WTC11 (cell line): Measurements from ENCODE around the gene ZNF302. TPM values are rescaled to one million over a fixed set of nuclear protein-coding genes. Genes with fewer than 3 reads are reported as not detected.
"Not testable (repeated sequence)": the region's sequence is repeated elsewhere in the genome, so short reads cannot be mapped to it uniquely, and the experiment has no call there.

Experiments used
- ATAC-seq: fragments of 200-7000 bp; cut with Tn5 transposase; 2 replicates; pipeline ENCODE4 v1.10.0; 2021; ENCODE audit warnings: mild to moderate bottlenecking, moderate library complexity
- CTCF ChIA-PET: fragments of 300-600 bp; sonication (Branson Sonifier 250); formaldehyde crosslinking; loops from one replicate; lab custom pipeline; 2021; ENCODE audit warnings: antibody characterized with exemption; lab: Charles Lee
- POLR2A ChIA-PET: fragments of 350-600 bp; sonication (Branson Sonifier 250); formaldehyde crosslinking; loops from one replicate; lab custom pipeline; 2021; ENCODE audit warnings: antibody characterized with exemption; lab: Charles Lee
- DNase-seq: peaks from one replicate; pipeline ENCODE4 v3.0.0; 2021; ENCODE audit warnings: low spot score
- H3K27ac Mint-ChIP-seq: 2 replicates; pipeline ENCODE4 v1.8.0; 2021; ENCODE audit warnings: mixed read lengths
- H3K27me3 Mint-ChIP-seq: 2 replicates; pipeline ENCODE4 v1.8.0; 2021; ENCODE audit warnings: low read depth, mild to moderate bottlenecking, moderate library complexity, mixed read lengths
- H3K36me3 Mint-ChIP-seq: 2 replicates; pipeline ENCODE4 v1.8.0; 2021; ENCODE audit warnings: mixed read lengths
- H3K4me1 Mint-ChIP-seq: 2 replicates; pipeline ENCODE4 v1.8.0; 2022; ENCODE audit warnings: mixed read lengths
- H3K4me3 Mint-ChIP-seq: 2 replicates; pipeline ENCODE4 v1.8.0; 2021; ENCODE audit warnings: mild to moderate bottlenecking, moderate library complexity, mixed read lengths
- H3K9me3 Mint-ChIP-seq: 2 replicates; pipeline ENCODE4 v1.8.0; 2021; ENCODE audit warnings: mixed read lengths
- ATF3 ChIP-seq: sonication (generic); formaldehyde crosslinking; conservative IDR thresholded peaks from 2 replicates; pipeline ENCODE4 v1.8.1; 2022; ENCODE audit warnings: mild to moderate bottlenecking, missing genetic modification reagents
- E2F4 ChIP-seq: sonication (generic); formaldehyde crosslinking; IDR thresholded peaks from 2 replicates; pipeline ENCODE4 v1.8.1; 2022; ENCODE audit warnings: low read depth, mild to moderate bottlenecking, moderate library complexity, missing genetic modification reagents, borderline replicate concordance
- NFYB ChIP-seq: sonication (generic); formaldehyde crosslinking; conservative IDR thresholded peaks from 2 replicates; pipeline ENCODE4 v1.8.0; 2022; ENCODE audit warnings: low read depth, missing genetic modification reagents
- ZNF138 ChIP-seq: sonication (generic); formaldehyde crosslinking; conservative IDR thresholded peaks from 2 replicates; pipeline ENCODE4 v1.8.1; 2022; ENCODE audit warnings: mild to moderate bottlenecking, moderate library complexity, missing genetic modification reagents
- ZNF219 ChIP-seq: sonication (generic); formaldehyde crosslinking; IDR thresholded peaks from 2 replicates; pipeline ENCODE4 v1.8.0; 2023; ENCODE audit warnings: missing genetic modification reagents, mild to moderate bottlenecking, borderline replicate concordance
- total RNA-seq: library from RNA; stranded (reverse); gene quantifications from 3 replicates; pipeline ENCODE4 v1.2.3, GENCODE V29; 2021

ZNF302 gene
- total RNA-seq, 1 experiment from 2014 or later: 23.5 TPM

- ATAC-seq: no peak
- peaks cover 5% of the 10 kb centered on the region for H3K9me3 Mint-ChIP-seq
- no peaks in the 10 kb centered on the region for H3K36me3 Mint-ChIP-seq
- no peak for DNase-seq
- H3K4me3 Mint-ChIP-seq: no peak overlapping the region
- H3K4me1 Mint-ChIP-seq: peaks cover 22% of the 10 kb centered on the region
- no peak for TF ChIP-seq ATF3
- TF ChIP-seq ZNF138 (CRISPR knock-in tag): no peak
- ChIA-PET POLR2A (interaction anchor here (0.7 kb wide), 1 partner anchor 11 kb away, joined by 3 read pairs; the partner anchor contains the start of gene ZNF302), CTCF (interaction anchor here (1.1 kb wide), 1 partner anchor 45 kb away, joined by 3 read pairs; no protein-coding TSS in a partner anchor)
- no peaks in the 10 kb centered on the region for H3K27me3 Mint-ChIP-seq
- H3K27ac Mint-ChIP-seq: no peak overlapping the region; the same call in 1 of the 2 replicates
Observed at GRCh38 chr19:34666200-34666957, 11.1 kb upstream of the ZNF302 start.

GRCh38 chr19:34666958-34667265, 10.6 kb upstream of the ZNF302 start:
- no peaks in the 10 kb centered on the region for H3K36me3 Mint-ChIP-seq
- H3K4me3 Mint-ChIP-seq: peak overlapping the region; percentile 10; the same call in 1 of the 2 replicates
- POLR2A ChIA-PET: interaction anchor here (0.7 kb wide), 1 partner anchor 11 kb away, joined by 3 read pairs; the partner anchor contains the start of gene ZNF302
- H3K4me1 Mint-ChIP-seq: peaks cover 22% of the 10 kb centered on the region
- no peak for TF ChIP-seq E2F4
- no peak for TF ChIP-seq ZNF219 (CRISPR knock-in tag)
- TF ChIP-seq, all 79 proteins: peak for 0
- no peak for DNase-seq
- CTCF ChIA-PET: no interaction called here
- Mint-ChIP-seq H3K9me3 (peaks cover 5% of the 10 kb centered on the region), H3K27me3 (no peaks in the 10 kb centered on the region), H3K27ac (no peak overlapping the region; the same call in 1 of the 2 replicates)
- ATAC-seq: no peak

- CTCF ChIA-PET: interaction anchor here (1.5 kb wide), 1 partner anchor 10 kb away, joined by 5 read pairs; the partner anchor contains the start of gene ZNF302
- H3K4me3 Mint-ChIP-seq: no peak overlapping the region
- peak; percentile 25 for ATAC-seq
Observed at GRCh38 chr19:34667349-34668076, 10.0 kb upstream of the ZNF302 start.

GRCh38 chr19:34668077-34668689, 9.3 kb upstream of the ZNF302 start:
- H3K36me3 Mint-ChIP-seq, DNase-seq, ATAC-seq, H3K27me3 Mint-ChIP-seq, H3K4me3 Mint-ChIP-seq, POLR2A ChIA-PET, H3K9me3 Mint-ChIP-seq, H3K27ac Mint-ChIP-seq: not testable (repeated sequence)
- H3K4me1 Mint-ChIP-seq: peaks cover 18% of the 10 kb centered on the region
- CTCF ChIA-PET: interaction anchor here (1.5 kb wide), 1 partner anchor 9 kb away, joined by 5 read pairs; the partner anchor contains the start of gene ZNF302

More at GRCh38 chr19:34667349-34668076, 10.0 kb upstream of the ZNF302 start:
- DNase-seq: no peak
- peaks cover 22% of the 10 kb centered on the region for H3K4me1 Mint-ChIP-seq
- no peaks in the 10 kb centered on the region for H3K36me3 Mint-ChIP-seq
- H3K27ac Mint-ChIP-seq: no peak overlapping the region
- H3K27me3 Mint-ChIP-seq: no peaks in the 10 kb centered on the region
- no peak for TF ChIP-seq E2F4
- TF ChIP-seq, all 79 proteins: peak for 0
- POLR2A ChIA-PET: interaction anchor here (0.7 kb wide), 1 partner anchor 10 kb away, joined by 3 read pairs; the partner anchor contains the start of gene ZNF302
- peaks cover 4% of the 10 kb centered on the region for H3K9me3 Mint-ChIP-seq

GRCh38 chr19:34668690-34669089, 8.8 kb upstream of the ZNF302 start:
- POLR2A ChIA-PET, DNase-seq: not testable (repeated sequence)
- H3K4me1 Mint-ChIP-seq: peaks cover 16% of the 10 kb centered on the region
- TF ChIP-seq NFYB: peak; percentile 49; the same call in 1 of the 2 replicates
- TF ChIP-seq, all 79 proteins: peak for 1; not testable (repeated sequence) for 78
- H3K4me3 Mint-ChIP-seq, H3K9me3 Mint-ChIP-seq, ATAC-seq, H3K27me3 Mint-ChIP-seq, H3K36me3 Mint-ChIP-seq, H3K27ac Mint-ChIP-seq: not testable (repeated sequence)
- CTCF ChIA-PET: interaction anchor here (1.5 kb wide), 1 partner anchor 9 kb away, joined by 5 read pairs; the partner anchor contains the start of gene ZNF302
